ENCODE measurements around the gene ZBTB44.
"Not testable (repeated sequence)": the region's sequence is repeated elsewhere in the genome, so short reads cannot be mapped to it uniquely, and the experiment has no call there.

Gene ZBTB44

GRCh38 chr11:130198292-130198691, 116.4 kb downstream of the ZBTB44 start:
- DNase-seq (ENCODE audit: low read depth in 2 of 2) = no peak

GRCh38 chr11:130197386-130198035, 117.2 kb downstream of the ZBTB44 start:
- no peak for DNase-seq (ENCODE audit: low read depth in 2 of 2)

- no peak for DNase-seq (ENCODE audit: low read depth in 2 of 2)
These were observed 120.3 kb downstream of the ZBTB44 start for GRCh38 chr11:130194241-130195023.

GRCh38 chr11:130193551-130193950, 121.2 kb downstream of the ZBTB44 start:
- not testable (repeated sequence) for DNase-seq (ENCODE audit: low read depth in 2 of 2)

- no peak for DNase-seq (ENCODE audit: low read depth in 2 of 2)
These were observed 121.9 kb downstream of the ZBTB44 start for GRCh38 chr11:130192845-130193267.

- DNase-seq (ENCODE audit: low read depth in 2 of 2) = no peak
These were observed 122.8 kb downstream of the ZBTB44 start for GRCh38 chr11:130191896-130192295.

- no peak for DNase-seq (ENCODE audit: low read depth in 2 of 2)
These were observed 124.3 kb downstream of the ZBTB44 start for GRCh38 chr11:130190371-130190881.

- DNase-seq (ENCODE audit: low read depth in 2 of 2) = no peak
These were observed 125.1 kb downstream of the ZBTB44 start for GRCh38 chr11:130189492-130190210.

GRCh38 chr11:130188585-130189347, 126.0 kb downstream of the ZBTB44 start:
- no peak for DNase-seq (ENCODE audit: low read depth in 2 of 2)

- no peak for DNase-seq (ENCODE audit: low read depth in 2 of 2)
These were observed 126.7 kb downstream of the ZBTB44 start for GRCh38 chr11:130188047-130188446.

GRCh38 chr11:130187096-130187495, 127.6 kb downstream of the ZBTB44 start:
- DNase-seq (ENCODE audit: low read depth in 2 of 2) = no peak

GRCh38 chr11:130183878-130184610, 130.7 kb downstream of the ZBTB44 start:
- DNase-seq (ENCODE audit: low read depth in 2 of 2) = no peak

GRCh38 chr11:130181295-130182272, 133.1 kb downstream of the ZBTB44 start:
- DNase-seq (ENCODE audit: low read depth in 2 of 2) = no peak

- no peak for DNase-seq (ENCODE audit: low read depth in 2 of 2)
These were observed 133.8 kb downstream of the ZBTB44 start for GRCh38 chr11:130180896-130181294.

GRCh38 chr11:130180491-130180890, 134.2 kb downstream of the ZBTB44 start:
- DNase-seq (ENCODE audit: low read depth in 2 of 2) = no peak

- no peak for DNase-seq (ENCODE audit: low read depth in 2 of 2)
These were observed 135.1 kb downstream of the ZBTB44 start for GRCh38 chr11:130179396-130180306.

GRCh38 chr11:130178441-130179339, 136.0 kb downstream of the ZBTB44 start:
- DNase-seq (ENCODE audit: low read depth in 2 of 2) = no peak

GRCh38 chr11:130177782-130178181, 136.9 kb downstream of the ZBTB44 start:
- DNase-seq (ENCODE audit: low read depth in 2 of 2) = no peak

Data from stimulated activated CD4-positive, alpha-beta T cell treated with anti-CD3 and anti-CD28 coated beads, Interleukin-15, amount 100 ng/mL, for 48 hours (primary cell).